Renal cortex interstitium (tissue), 11 donors: ENCODE results near the gene EYA4. TPM values are rescaled to one million over a fixed set of nuclear protein-coding genes. Genes with fewer than 3 reads are reported as not detected.

Experiments used
- DNase-seq, 11 donors: peaks; one replicate each; pipeline ENCODE4 v3.0.0-alpha.2; 2013; ENCODE audit warnings: low read depth in 9 of 11, low spot score in 4 of 11; ENCODE audit errors: extremely low read depth in 1 of 11
- polyA plus RNA-seq, 3 donors: library from polyadenylated mRNA; unstranded; fragments of 120-200 nt; gene quantifications; one replicate each; pipeline ENCODE4 v1.2.1, GENCODE V29; 2013; ENCODE audit not compliant: insufficient read length in 3 of 3

The EYA4 gene
- polyA plus RNA-seq, 3 donors, result 12.0 to 15.4 (median 12.4) TPM

DNA sequence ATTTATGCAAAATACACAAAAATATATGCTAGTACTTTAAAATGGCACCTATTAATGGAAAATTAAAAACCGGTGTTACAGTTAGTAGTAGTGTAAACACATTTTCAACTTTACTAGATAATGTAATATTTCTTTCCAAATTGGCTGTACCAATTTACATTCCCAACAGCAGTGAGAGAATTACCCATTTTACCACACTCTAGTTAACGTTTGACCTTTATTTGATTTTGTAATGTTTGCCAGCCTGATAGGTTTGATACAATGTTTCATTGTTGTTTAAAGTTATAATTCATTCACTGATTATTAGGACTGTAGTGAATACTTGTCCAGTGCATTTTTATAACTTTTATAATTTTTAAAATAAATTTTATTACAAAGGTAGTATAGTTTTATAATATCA, 182.1 kb downstream of the EYA4 start:
- no peak for DNase-seq

DNA sequence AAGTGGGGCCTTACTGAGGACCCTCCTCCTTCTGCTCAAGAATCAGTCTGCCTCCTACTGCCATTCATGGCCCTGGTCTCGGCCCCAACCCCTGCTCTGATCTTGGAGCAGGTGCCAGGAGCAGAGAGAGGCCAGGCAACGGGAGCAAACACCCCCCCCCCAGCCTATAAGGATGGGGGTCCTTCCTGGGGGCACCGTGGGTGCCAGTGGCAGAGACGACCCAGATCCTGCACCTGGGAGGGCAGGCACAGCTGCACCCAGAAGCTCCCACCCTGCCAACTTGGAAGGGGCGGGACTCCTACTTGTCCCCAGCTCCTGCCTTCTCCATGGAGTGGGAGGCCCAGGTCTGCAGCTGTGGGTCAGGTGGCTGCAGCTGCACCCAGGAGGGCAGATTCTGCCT, 183.2 kb downstream of the EYA4 start:
- DNase-seq, result no peak

DNA sequence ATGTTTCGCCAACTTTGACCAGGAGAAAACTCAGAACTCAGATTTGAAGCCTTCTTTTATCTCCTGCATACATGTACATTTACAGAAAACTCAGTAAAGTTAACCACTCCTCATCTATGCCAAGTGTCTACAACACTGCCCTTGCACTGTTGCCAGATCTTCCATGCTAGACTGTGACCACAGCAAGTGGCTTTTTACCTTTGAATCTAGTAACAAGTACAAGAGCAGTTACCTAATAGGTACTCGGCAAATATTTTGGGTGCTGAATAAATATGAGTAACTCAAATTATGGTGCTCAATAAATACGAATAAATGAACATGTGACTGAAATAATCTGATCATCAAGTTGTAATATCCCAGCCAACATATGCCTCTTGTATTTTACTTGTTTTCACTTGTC, 184.9 kb downstream of the EYA4 start:
- no peak for DNase-seq

DNA sequence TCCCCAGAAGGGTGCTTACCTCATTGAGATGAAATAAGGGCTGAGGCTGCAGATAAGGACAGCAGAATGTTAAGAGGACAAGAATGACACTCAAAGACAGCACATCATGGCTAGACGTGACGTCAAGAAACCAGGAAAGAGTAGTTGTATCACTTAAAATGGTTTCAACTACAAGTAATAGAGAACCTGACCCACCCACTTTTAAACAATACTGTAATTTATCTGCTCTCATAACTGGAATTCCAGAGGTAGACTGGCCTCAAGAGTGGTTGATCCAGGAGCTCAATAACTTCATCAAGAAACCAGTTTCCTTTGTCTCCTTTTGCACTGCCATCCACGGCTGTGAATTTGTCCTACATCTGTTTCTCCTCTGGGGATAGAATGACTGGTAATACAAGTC, 187.1 kb downstream of the EYA4 start:
- DNase-seq, result no peak

DNA sequence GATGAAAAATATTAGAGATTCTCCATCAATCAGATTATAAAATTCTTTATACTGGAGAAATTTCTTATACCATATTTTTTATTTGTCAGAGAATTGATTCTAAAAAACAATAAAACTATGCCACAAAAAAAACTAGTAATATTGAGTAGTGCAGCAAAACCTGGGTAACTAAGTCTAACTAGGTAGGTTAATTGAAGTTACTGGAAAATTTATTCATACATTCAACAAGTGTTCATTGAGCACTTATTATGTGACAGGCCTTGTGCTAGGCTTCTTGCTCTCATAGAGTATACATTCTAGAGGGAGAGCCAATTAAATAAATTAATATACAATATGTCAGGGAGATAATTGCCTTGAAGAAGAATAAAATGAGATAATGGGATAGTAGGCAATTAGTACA, 189.4 kb downstream of the EYA4 start:
- DNase-seq, result no peak

DNA sequence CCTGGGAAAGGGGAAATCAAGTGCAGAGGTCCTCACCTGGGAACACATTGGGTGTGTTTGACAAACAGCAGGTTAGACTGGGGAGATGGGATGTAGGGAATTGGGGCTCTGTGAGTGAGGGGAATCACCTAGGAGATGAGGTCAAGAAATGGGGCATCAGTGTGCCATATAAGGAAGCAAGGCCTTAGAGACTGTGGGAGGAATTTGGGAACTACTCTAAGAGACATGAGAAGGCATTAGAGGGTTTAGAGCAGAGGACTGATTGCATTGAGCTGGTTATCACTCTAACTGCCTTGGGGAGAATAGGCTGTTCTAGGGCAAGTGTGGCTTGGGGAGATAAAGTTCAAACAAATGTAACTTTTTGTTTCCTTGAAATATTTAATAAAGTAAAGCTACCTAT, 189.9 kb downstream of the EYA4 start:
- no peak for DNase-seq

DNA sequence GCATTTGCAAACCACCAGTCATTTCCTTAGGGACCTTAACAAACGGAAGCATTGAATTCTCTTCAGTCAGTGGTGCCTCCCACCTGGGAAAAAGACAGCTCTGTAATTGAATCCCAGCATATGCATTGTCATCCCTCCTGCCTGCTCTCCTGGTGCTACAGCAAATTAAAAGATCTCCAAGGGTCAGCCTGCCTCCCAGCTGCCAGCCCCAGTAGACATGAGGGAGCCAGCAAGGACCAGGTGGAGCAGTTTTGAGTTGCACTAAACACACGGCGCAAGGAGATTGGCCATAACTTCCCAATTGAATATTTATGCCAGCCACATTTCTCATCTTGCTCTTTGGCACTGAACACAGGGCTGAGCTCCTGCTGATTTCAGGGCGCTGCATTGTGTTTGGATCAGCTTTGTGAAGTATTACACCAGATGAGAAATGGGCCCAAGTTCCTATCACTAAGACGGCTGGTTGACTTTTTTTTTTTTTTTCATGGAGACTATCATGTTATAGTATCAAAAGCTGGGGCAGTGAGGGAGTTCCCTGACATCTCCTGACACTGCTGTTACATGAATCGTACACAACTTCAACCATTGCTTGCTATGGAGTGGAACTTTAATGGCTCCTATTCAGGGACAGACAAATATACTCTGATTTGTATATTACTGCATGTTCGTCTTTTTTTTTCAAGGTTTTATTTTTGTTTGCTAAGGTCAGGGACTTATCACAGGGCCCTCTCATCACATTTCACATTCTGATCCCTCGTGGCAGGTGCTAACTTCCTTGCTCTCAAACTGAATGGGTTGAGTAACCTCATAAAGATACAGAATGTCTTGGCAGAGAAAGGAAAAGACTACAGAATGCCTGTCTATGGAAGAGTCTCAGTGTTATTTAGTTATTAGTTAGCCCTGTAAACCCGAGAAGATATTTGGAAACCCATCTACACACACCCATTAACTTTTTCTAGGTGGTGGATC, 191.1 kb downstream of the EYA4 start:
- peak in 6 of 11 donors; percentile 10 to 43 (median 16) for DNase-seq

DNA sequence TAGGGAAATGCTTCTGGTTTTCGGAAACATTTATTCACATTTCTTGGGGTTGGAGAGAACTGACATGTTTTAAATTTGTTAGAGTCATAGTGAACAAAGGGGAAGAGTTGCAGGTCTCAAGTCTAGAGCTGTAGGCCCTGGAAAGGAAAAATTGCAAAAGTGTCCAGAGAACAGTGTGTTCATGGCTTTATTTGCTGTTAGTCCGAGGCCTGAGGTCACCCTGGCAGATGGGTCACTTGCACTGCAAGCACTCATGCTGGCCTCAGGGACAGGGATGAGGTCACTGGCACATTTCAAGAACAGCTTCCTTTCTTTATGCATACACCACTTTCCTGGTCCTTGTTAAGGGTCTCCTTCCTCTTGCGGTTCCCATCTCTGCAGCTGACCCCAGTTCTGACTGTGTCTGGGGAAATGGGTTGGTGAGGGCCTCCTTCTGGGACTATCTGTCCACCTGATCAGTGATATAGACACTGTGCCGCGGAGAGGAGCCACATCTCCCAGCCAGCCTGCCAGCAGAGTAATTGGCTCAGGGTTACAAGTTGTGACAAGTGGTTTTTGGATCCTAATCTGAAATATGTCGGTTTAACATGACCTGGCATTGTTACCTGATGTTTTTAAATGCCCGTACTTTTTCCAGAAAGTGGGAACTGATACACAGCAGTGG, 194.0 kb downstream of the EYA4 start:
- no peak for DNase-seq

DNA sequence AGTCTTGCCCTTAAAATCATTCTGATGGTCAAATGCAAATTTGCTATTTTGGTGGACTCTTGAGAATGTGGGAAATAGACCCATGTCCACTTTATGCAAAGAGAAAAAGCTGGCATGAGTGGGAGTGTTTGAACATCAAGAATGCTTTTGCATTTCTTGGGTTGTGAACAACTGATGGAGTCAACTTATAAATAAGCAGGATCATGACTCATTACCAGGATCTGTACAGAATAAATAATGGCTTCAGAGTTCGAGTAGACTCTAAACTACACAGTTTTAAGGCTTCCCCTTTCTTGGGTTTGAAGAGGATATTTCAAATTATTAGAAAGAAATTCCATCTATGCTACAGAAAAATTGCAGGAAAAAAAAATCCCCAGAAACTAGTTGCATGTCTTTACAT, 195.5 kb downstream of the EYA4 start:
- DNase-seq, result no peak

DNA sequence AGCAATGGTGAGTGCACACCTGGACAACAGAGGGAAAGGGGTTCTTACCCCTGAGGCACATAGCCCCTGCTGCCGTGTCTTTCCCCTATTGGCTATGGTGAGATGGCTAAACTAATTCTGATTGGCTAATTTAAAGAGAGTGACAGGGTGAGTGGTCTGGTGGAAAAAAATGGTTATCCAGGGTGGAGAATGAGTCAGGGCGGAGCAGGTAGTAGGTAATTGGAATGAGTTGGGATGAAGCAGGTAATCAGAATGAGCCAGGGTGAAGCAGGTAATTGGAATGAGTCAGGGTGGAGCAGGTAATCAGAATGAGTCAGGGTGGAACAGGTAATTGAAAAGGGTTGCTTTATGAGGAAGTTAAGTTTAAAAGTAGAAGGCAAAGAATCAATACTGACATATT, 200.3 kb downstream of the EYA4 start:
- no peak for DNase-seq

DNA sequence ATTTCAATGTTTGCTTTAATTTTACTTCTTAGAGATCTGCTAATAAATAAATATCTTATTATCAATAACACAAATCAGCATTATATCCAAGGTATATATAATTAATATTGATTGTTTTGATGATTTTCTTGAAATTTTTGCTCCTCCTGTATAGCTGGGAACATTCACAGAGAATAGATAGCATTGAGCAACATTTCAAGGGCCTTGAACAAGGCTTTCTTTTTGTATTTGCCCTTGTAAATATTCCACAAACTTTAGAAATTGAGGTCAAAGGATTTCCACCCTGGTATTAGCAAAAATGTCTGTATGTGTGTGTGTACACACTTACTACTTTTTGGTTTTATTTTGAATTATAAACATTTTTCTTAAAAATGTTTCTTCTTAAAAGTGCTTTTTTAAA, 205.6 kb downstream of the EYA4 start:
- DNase-seq, result no peak

DNA sequence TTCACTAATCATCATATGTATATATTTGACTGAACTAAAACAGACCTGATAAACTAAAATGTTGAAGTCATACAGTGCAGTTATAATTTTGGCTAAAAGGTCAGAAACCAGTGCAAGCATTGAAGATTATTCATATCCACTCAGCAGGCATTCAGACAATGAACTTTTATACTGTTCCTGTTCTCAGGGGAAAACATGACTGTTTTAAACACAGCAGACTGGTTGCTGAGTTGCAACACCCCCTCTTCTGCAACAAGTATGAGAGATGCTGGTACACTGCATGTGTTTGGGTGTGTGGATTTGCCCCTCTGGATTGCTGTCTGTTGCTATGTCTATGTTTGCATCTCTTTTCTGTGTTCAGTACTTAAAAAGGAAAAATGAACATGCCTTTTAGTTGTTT, 206.8 kb downstream of the EYA4 start:
- DNase-seq, result no peak

DNA sequence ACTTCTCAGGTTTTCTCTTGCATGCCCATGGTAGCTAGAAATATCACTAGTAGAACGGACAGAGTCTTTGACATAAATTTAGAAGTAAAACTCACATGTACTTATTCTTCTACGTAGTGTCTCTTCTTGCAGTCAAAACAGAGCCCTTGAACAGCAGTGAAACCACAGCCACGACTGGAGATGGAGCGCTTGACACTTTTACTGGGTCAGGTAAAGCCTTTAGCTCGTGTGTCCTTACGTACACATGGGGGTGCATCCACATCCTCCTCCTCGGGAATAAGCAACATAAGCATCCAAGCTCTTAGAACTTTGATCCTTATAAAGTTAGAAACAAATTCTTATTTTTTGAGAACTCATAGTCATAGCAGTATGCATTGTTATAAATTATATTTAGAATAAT, 215.3 kb downstream of the EYA4 start:
- peak in 2 of 11 donors; percentile 24 to 28 for DNase-seq

DNA sequence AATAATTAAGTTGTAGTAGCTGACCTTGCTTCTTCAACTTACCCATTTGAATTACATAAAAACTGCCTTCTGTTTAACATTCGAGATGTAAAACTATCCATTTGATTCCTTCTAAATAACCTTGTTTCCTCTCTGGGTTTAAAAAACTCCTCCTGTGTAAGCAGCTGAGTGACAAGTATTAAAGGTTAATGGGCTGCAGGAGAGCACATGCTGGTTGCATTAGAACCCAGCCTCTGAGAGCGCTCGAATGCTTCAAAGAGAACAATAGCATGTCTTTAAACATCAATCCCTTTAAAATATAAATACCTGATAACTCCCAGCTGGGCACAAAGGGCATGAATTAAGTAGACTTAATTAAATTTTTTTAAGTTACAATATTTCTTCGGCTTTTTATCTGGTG, 215.8 kb downstream of the EYA4 start:
- DNase-seq, result peak in 6 of 11 donors; percentile 15 to 37 (median 22)

DNA sequence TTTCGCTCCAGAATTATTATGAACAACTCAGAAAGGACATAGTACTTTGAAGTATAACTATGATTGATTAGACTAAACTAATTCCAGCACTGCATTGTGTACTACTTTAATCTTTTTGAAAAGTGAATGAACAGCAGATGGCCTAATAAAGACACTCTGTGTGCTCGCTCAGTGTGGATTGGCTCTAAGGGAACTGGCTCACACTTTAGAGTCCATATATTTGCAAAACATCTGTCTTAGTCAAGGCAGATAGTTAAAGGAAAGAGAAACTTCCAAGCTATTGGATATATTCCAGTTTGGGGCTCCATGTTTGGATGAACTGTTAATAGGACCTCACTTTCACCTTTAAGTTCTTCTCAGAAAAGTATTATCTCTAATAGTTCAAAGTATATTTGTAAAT, 218.9 kb downstream of the EYA4 start:
- DNase-seq, result peak in 4 of 11 donors; percentile 3 to 27 (median 11)

DNA sequence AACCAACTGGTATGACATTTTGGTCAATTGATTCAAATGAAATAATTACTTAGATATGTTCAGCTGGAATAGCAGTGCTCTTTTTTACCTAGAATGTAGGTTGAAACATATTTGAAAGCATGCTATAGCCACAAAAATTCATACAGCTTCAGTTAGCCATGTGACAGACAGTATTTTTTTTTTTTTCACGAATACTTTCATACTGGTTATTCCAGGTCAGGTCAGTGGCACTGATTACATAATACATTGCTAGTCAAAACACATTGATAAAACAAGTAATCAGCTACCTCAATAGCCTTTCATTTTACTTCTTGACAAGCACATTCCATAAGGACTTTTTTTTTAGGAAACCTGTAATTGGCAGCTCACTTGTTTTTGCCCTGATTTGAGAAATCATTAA, 222.6 kb downstream of the EYA4 start:
- no peak for DNase-seq

DNA sequence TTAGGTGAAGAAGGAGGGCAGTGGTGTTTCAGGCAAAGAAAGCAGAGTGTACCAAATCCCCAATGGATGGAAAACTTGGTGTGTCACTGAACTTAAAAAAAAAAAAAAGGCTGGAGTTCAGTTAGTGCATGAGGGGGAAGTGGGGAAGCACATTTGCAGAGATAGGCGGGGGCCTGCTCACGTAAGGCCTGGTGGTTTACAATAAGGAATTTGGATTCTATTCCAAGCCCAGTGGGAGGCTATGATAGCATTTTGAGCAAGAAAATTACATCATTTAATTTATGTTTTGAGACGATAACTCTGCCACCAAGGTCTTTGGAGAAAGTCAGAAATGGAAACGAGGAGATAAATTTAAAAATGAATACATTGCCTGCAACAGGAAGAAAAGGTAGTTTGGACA, 225.5 kb downstream of the EYA4 start:
- no peak for DNase-seq

DNA sequence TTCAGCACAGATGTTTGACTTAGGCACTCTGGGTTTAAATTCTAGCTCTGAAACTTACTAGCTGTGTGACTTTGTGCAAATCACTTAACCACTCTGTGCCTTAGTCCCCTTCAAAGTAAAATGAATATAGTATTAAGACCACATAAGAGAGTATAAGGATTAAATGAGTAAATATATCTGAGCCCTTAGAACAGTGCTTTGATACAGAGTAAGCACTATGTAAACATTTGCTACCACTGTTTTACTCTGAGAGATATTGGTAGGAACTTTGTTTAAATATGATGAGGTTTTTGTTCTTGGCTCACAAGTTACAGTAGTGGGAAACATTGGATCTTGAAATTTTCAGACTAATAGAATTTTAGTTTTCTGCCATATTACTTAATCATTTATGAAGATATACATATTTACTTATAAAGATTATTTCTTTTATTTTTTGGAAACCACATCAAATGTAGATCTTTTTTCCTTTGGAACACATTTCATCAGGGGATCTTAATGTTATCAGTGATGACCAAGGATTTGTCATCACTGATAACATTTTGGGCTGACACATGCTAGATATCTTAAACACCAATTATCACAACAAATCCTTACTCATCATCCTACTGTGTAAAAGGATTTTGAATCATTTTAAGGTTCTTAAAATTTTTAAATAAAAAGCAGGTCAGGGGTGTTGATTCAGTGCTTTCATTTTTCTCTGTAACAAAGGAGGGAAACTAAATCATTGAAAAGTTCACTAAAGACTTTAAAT, 226.2 kb downstream of the EYA4 start:
- no peak for DNase-seq

DNA sequence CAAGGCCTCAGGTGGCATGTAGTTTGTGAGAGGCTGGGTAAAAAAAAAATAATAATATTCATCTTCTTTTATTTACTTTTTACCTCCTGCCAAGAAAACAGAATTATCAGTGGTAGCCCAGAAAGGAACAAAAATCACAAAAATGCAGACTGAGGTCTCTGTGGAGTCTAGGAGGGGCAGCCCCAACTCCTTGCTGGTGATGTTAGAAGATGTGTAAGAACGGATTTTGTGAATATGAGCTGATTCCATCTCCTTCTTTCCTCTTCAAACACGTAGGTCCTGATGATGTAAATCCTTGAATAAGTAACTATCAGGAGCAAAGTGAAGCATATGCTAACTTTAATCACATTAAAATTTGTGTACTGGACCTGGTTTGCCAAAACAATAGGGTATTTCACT, 226.8 kb downstream of the EYA4 start:
- DNase-seq, result no peak

DNA sequence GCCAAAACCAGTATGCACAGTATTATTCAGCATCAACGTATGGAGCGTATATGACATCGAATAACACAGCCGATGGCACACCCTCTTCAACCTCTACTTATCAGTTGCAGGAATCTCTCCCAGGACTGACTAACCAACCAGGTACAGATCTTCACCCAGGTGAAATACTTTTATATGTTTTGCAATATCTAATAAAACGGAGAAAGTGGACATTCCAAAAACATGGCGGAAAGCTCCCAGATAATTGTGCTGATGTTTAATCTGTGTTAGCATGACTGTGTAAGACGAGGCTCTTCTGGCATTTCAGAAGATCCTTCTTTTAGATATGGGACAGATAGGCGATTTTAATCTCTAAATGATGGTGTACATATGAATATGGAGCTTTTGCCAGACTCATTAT, 227.4 kb downstream of the EYA4 start:
- DNase-seq, result no peak
